Measurements from ENCODE around the gene GLYR1. TPM values are rescaled to one million over a fixed set of nuclear protein-coding genes. Genes with fewer than 3 reads are reported as not detected.

The GLYR1 gene
- total and polyA plus RNA-seq, 4 donors, result 36.2 to 88.1 (median 70.2) TPM

DNA sequence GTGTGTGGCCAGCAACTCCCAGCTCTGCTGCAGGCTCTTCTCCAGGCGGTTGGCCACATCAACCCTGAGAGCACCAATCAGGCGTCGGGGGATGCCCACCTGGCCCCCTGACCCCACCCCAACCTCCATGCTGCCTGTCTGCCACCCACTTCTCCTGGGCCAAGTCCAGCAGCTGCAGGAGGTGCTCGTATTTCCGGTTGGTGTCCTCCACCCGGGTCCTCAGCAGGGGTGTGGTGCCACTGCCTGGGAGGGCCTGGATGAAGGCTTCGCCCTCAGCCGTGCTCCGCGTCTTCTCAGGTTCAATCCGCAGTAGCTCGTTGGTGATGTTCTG, 44.8 kb upstream of the GLYR1 start:
- peaks cover 0 to 50% (median 0%) of the 10 kb centered on the region in 4 donors for H3K36me3 ChIP-seq (ENCODE audit: control insufficient read depth in 4 of 4, insufficient read depth in 4 of 4, low read length in 4 of 4)

DNA sequence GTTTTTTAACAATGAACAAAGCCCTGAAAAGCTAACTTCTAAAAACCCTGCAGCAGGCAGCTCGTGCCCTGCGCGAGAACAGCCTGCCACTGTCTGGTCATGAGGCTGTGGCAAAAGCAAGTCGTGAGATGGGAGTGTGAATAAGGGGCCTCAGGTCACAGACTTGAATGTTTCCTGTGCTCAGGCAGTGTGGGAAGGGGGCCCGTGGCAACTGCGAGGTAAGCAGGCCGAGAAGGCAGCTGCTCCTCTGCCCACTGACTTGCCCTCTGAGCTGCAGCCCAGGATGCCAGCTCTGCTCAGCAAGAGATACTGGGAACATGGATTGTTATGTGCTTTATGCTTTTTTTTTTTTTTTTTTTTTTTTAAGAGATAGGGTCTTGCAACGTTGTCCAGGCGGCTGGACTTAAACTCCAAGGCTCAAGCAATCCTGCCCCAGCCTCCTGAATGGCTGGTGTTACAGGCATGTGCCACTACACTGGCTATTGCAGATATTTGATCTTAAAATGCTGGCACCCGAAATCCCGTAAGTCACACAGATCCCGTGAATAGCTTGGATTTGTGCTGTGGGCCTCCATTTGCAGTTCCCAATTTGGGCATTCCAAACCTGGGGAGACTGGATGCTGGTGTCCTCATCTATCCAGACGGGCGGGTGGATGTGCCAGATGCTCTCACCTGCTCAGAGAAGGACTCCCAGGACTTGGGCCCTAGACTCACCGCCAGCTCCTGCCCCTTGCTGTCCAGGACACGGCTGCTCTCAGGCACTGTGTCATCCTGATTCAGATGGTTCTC, 44.2 kb upstream of the GLYR1 start:
- no peak for ATAC-seq (ENCODE audit: insufficient read depth, low FRiP score)
- H3K27ac ChIP-seq (ENCODE audit: low read depth in 1 of 2, low read length in 1 of 2), result no peak overlapping the region
- 87 to 90% methylated on average over 16 of the region's 16 CpGs for WGBS, 2 donors
- TF ChIP-seq, protein P1, sequence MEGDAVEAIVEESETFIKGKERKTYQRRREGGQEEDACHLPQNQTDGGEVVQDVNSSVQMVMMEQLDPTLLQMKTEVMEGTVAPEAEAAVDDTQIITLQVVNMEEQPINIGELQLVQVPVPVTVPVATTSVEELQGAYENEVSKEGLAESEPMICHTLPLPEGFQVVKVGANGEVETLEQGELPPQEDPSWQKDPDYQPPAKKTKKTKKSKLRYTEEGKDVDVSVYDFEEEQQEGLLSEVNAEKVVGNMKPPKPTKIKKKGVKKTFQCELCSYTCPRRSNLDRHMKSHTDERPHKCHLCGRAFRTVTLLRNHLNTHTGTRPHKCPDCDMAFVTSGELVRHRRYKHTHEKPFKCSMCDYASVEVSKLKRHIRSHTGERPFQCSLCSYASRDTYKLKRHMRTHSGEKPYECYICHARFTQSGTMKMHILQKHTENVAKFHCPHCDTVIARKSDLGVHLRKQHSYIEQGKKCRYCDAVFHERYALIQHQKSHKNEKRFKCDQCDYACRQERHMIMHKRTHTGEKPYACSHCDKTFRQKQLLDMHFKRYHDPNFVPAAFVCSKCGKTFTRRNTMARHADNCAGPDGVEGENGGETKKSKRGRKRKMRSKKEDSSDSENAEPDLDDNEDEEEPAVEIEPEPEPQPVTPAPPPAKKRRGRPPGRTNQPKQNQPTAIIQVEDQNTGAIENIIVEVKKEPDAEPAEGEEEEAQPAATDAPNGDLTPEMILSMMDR (IDR thresholded peaks at IDR 0.05; ENCODE audit: control extremely low read depth, extremely low read depth), result no peak
- no peaks in the 10 kb centered on the region for H3K27me3 ChIP-seq (ENCODE audit: control insufficient read depth in 3 of 3, insufficient read depth in 3 of 3, low read length in 2 of 3)
- H3K4me1 ChIP-seq (ENCODE audit: control insufficient read depth in 5 of 5, insufficient read depth in 5 of 5, low read length in 5 of 5), result peaks cover 0 to 20% (median 5%) of the 10 kb centered on the region in 5 donors
- no peak overlapping the region for H3K4me3 ChIP-seq
- H3K36me3 ChIP-seq (ENCODE audit: control insufficient read depth in 4 of 4, insufficient read depth in 4 of 4, low read length in 4 of 4), result peaks cover 0 to 51% (median 0%) of the 10 kb centered on the region in 4 donors
- DNase-seq, result no peak
- peaks cover 0 to 2% (median 0%) of the 10 kb centered on the region in 4 donors for H3K9me3 ChIP-seq (ENCODE audit: control insufficient read depth in 4 of 4, insufficient read depth in 3 of 4, low read length in 3 of 4)
- H3K9ac ChIP-seq (ENCODE audit: insufficient read depth in 1 of 2, low read length in 2 of 2), result no peak overlapping the region

More for the DNA sequence above, 44.8 kb upstream of the GLYR1 start:
- Histone ChIP-seq H3K4me1 (ENCODE audit: control insufficient read depth in 5 of 5, insufficient read depth in 5 of 5, low read length in 5 of 5) (peaks cover 0 to 20% (median 5%) of the 10 kb centered on the region in 5 donors), H3K4me3 (no peak overlapping the region), H3K9ac (ENCODE audit: insufficient read depth in 1 of 2, low read length in 2 of 2) (no peak overlapping the region), H3K27ac (ENCODE audit: low read depth in 1 of 2, low read length in 1 of 2) (no peak overlapping the region), H3K9me3 (ENCODE audit: control insufficient read depth in 4 of 4, insufficient read depth in 3 of 4, low read length in 3 of 4) (peaks cover 0 to 2% (median 0%) of the 10 kb centered on the region in 4 donors), H3K27me3 (ENCODE audit: control insufficient read depth in 3 of 3, insufficient read depth in 3 of 3, low read length in 2 of 3) (no peaks in the 10 kb centered on the region)
- DNase-seq (no peak), ATAC-seq (ENCODE audit: insufficient read depth, low FRiP score) (no peak)
- TF ChIP-seq, protein P1 (IDR thresholded peaks at IDR 0.05; ENCODE audit: control extremely low read depth, extremely low read depth), result no peak
- WGBS, 2 donors, result 78% methylated on average over 12 of the region's 12 CpGs

DNA sequence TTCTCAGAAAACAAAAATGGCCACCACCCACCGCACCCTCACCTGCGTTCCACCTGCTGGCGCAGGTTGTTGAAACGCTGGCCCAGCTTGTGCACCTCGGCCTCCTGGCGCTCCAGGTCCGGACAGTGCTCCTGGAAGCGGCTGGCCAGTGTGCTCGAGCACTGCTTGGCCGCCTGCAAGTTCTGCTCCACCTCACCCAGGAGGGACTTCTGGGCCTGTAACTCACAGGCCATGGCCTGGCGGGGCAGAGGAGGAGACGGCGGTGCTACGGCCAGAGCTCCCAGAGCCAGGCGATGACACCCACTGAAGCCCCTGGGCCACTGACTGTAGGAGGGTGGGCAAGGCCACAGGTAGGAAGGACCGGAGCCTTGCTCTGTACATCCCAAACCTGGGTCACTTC, 43.6 kb upstream of the GLYR1 start:
- peaks cover 0 to 56% (median under 1%) of the 10 kb centered on the region in 4 donors for H3K36me3 ChIP-seq (ENCODE audit: control insufficient read depth in 4 of 4, insufficient read depth in 4 of 4, low read length in 4 of 4)
- peaks cover 0 to 2% (median 0%) of the 10 kb centered on the region in 4 donors for H3K9me3 ChIP-seq (ENCODE audit: control insufficient read depth in 4 of 4, insufficient read depth in 3 of 4, low read length in 3 of 4)
- H3K4me1 ChIP-seq (ENCODE audit: control insufficient read depth in 5 of 5, insufficient read depth in 5 of 5, low read length in 5 of 5), result peaks cover 0 to 20% (median 5%) of the 10 kb centered on the region in 5 donors
- TF ChIP-seq, protein P1 (IDR thresholded peaks at IDR 0.05; ENCODE audit: control extremely low read depth, extremely low read depth), result no peak
- no peaks in the 10 kb centered on the region for H3K27me3 ChIP-seq (ENCODE audit: control insufficient read depth in 3 of 3, insufficient read depth in 3 of 3, low read length in 2 of 3)
- H3K9ac ChIP-seq (ENCODE audit: insufficient read depth in 1 of 2, low read length in 2 of 2), result no peak overlapping the region
- H3K4me3 ChIP-seq, result no peak overlapping the region
- no peak overlapping the region for H3K27ac ChIP-seq (ENCODE audit: low read depth in 1 of 2, low read length in 1 of 2)
- 95 to 96% methylated on average over 16 of the region's 16 CpGs for WGBS, 2 donors
- ATAC-seq (ENCODE audit: insufficient read depth, low FRiP score) (no peak), DNase-seq (no peak)

Measured in lung (tissue), 12 donors.